ENCODE data around the gene REV3L.

REV3L gene

GRCh38 chr6:111278731-111279130, 204.3 kb downstream of the REV3L start:
- no peaks in the 10 kb centered on the region for H3K79me2 ChIP-seq (ENCODE audit: insufficient read depth, low read length)
- no peak overlapping the region for H2AFZ ChIP-seq (ENCODE audit: low read length)
- H3F3A ChIP-seq (ENCODE audit: low read depth): no peaks in the 10 kb centered on the region
- no peaks in the 10 kb centered on the region for H3K9me2 ChIP-seq (replicated peaks; ENCODE audit: low read depth, low read length)
- peaks cover 53% of the 10 kb centered on the region for H3K36me3 ChIP-seq (ENCODE audit: insufficient read depth, low read length)
- no peak for TF ChIP-seq EZH2phosphoT487 (IDR thresholded peaks at IDR 0.05; ENCODE audit: borderline replicate concordance)
- no peak for TF ChIP-seq CTCF (conservative IDR thresholded peaks at IDR 0.05; ENCODE audit: low read length)
- no peaks in the 10 kb centered on the region for H3K4me1 ChIP-seq (ENCODE audit: insufficient read depth, low read length, poor library complexity, severe bottlenecking)
- no peak overlapping the region for H3K4me2 ChIP-seq (ENCODE audit: low read depth, low read length, poor library complexity, severe bottlenecking)
- H4K20me1 ChIP-seq (ENCODE audit: insufficient read depth, low read length, poor library complexity, severe bottlenecking): no peaks in the 10 kb centered on the region
- peaks cover 9% of the 10 kb centered on the region; the same call in 1 of the 2 replicates for H3K9me3 ChIP-seq (ENCODE audit: insufficient read depth, low read depth, low read length)
- H3K9ac ChIP-seq (ENCODE audit: low read depth, low read length, poor library complexity, severe bottlenecking): no peak overlapping the region
- no peak overlapping the region for H3K4me3 ChIP-seq (ENCODE audit: low read length, poor library complexity, severe bottlenecking)
- H3K27me3 ChIP-seq (ENCODE audit: insufficient read depth, low read length, poor library complexity, severe bottlenecking): no peaks in the 10 kb centered on the region

GRCh38 chr6:111277819-111278218, 205.2 kb downstream of the REV3L start:
- no peak overlapping the region for H3K9ac ChIP-seq (ENCODE audit: low read depth, low read length, poor library complexity, severe bottlenecking)
- no peaks in the 10 kb centered on the region for H3F3A ChIP-seq (ENCODE audit: low read depth)
- no peaks in the 10 kb centered on the region for H3K27me3 ChIP-seq (ENCODE audit: insufficient read depth, low read length, poor library complexity, severe bottlenecking)
- no peak overlapping the region for H3K4me3 ChIP-seq (ENCODE audit: low read length, poor library complexity, severe bottlenecking)
- no peaks in the 10 kb centered on the region for H3K79me2 ChIP-seq (ENCODE audit: insufficient read depth, low read length)
- H4K20me1 ChIP-seq (ENCODE audit: insufficient read depth, low read length, poor library complexity, severe bottlenecking): no peaks in the 10 kb centered on the region
- peaks cover 9% of the 10 kb centered on the region; the same call in 1 of the 2 replicates for H3K9me3 ChIP-seq (ENCODE audit: insufficient read depth, low read depth, low read length)
- TF ChIP-seq CTCF (conservative IDR thresholded peaks at IDR 0.05; ENCODE audit: low read length) (no peak), EZH2phosphoT487 (IDR thresholded peaks at IDR 0.05; ENCODE audit: borderline replicate concordance) (no peak)
- no peaks in the 10 kb centered on the region for H3K4me1 ChIP-seq (ENCODE audit: insufficient read depth, low read length, poor library complexity, severe bottlenecking)
- H2AFZ ChIP-seq (ENCODE audit: low read length): no peak overlapping the region
- H3K36me3 ChIP-seq (ENCODE audit: insufficient read depth, low read length): peaks cover 53% of the 10 kb centered on the region
- no peak overlapping the region for H3K4me2 ChIP-seq (ENCODE audit: low read depth, low read length, poor library complexity, severe bottlenecking)
- H3K9me2 ChIP-seq (replicated peaks; ENCODE audit: low read depth, low read length): no peaks in the 10 kb centered on the region

GRCh38 chr6:111276736-111277135, 206.3 kb downstream of the REV3L start:
- Histone ChIP-seq H2AFZ (ENCODE audit: low read length) (no peak overlapping the region), H3K4me1 (ENCODE audit: insufficient read depth, low read length, poor library complexity, severe bottlenecking) (no peaks in the 10 kb centered on the region), H3K9me2 (replicated peaks; ENCODE audit: low read depth, low read length) (no peaks in the 10 kb centered on the region), H4K20me1 (ENCODE audit: insufficient read depth, low read length, poor library complexity, severe bottlenecking) (no peaks in the 10 kb centered on the region), H3K79me2 (ENCODE audit: insufficient read depth, low read length) (no peaks in the 10 kb centered on the region), H3K9me3 (ENCODE audit: insufficient read depth, low read depth, low read length) (peaks cover 9% of the 10 kb centered on the region; the same call in 1 of the 2 replicates), H3K36me3 (ENCODE audit: insufficient read depth, low read length) (peaks cover 53% of the 10 kb centered on the region), H3K27me3 (ENCODE audit: insufficient read depth, low read length, poor library complexity, severe bottlenecking) (no peaks in the 10 kb centered on the region), H3K4me2 (ENCODE audit: low read depth, low read length, poor library complexity, severe bottlenecking) (no peak overlapping the region), H3K9ac (ENCODE audit: low read depth, low read length, poor library complexity, severe bottlenecking) (no peak overlapping the region), H3K4me3 (ENCODE audit: low read length, poor library complexity, severe bottlenecking) (no peak overlapping the region), H3F3A (ENCODE audit: low read depth) (no peaks in the 10 kb centered on the region)
- TF ChIP-seq CTCF (conservative IDR thresholded peaks at IDR 0.05; ENCODE audit: low read length) (no peak), EZH2phosphoT487 (IDR thresholded peaks at IDR 0.05; ENCODE audit: borderline replicate concordance) (no peak)

All from Loucy (cell line).